G401.6 (cell line): ENCODE data around the gene NR3C2.

Experiments used
- FAIRE-seq: peaks from 2 replicates; lab custom pipeline; 2012; peaks lifted over from hg19 to GRCh38; lab: Jason Lieb, UNC

NR3C2 gene

DNA sequence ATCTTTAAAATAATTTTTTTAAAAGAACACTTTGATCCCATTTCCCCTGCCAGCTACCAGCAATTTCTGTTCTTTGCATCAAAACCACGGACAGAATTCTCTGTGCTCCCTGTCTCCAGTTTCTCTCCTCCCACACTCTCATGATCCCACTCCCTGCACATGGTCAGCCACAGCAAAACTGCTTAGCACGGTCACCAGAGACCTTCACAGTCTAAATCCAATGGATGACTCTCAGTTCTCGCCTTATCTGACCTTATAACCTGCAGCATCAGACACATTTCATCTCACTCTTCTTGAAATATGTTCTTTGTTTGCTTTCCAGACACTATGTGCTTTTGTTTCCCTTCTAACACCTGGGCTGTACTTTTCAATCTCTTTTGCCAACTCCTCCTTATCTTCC, 131.5 kb downstream of the NR3C2 start:
- no peak for FAIRE-seq

DNA sequence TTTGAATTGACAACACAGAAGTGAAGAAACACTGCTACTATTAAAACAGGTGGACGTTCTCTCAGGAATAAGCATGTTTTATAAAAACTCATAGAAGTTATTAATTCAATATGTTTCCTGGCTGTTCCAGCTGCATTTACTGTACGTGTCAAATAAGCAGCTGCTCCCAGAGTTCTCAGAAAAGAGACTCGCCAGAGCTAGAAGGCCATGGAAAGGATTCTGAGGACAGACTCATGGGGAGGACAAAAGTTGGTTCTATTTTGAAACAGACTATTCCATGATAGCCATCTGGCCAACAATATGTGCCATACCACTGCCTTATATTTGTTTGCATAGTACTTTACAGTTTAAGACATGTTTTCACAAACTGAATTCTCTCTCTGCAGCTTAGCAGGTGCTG, 136.5 kb downstream of the NR3C2 start:
- no peak for FAIRE-seq

DNA sequence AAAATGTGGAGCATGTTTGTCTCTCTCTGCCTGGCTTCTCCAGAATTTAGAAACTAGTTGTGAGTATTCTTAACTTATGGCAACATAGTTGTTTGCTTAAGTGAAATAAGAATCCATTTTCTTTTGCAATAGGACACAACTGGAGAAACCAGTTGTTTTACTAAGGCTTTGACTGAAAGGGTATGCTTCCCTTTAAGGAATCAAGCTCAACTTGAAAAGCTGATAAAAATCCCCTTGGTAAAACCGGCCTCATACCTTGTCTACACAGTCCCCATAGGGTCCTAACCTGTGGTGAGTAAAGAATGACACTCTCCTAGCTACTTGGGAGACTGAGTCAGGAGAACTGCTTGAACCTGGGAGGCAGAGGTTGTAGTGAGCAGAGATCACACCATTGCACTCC, 139.8 kb downstream of the NR3C2 start:
- FAIRE-seq: no peak

DNA sequence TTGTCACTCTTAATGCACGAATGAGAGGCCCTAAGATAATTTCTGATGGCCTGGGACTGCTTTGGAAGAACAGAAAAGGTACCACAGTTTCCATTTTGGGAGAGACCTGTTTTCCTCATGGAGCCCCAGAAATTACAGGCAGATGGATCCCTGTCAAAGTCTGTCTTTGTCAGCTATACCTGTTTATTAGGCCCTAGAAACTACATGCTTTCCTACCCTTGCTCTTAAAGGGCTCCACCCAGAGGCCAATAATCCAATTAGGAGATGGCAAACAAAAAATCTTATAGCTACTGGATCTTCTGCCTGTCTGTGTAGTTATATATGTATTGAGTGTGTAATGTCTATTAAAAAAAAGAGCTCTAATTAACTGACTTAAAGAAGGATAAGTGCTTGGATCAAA, 141.3 kb downstream of the NR3C2 start:
- no peak for FAIRE-seq

DNA sequence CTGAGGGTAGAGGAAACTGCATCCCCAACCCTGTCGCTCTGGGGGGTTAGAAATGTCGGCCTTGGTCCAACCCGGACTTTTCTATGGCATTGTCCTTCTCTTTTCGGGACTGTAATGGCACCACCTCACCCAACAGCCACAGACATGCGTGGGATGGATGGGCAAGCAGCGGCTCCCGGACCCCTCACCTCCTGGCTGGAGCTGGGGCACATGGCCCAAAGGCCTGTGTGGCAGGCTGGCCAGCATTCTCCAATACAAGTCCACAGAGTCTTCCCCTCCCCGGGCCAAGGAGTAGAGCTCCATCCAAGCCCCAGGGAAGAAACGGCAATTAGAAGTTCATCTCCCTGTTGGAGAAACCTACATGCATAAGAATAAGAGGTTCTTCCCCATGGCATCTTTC, 142.9 kb downstream of the NR3C2 start:
- FAIRE-seq: no peak

DNA sequence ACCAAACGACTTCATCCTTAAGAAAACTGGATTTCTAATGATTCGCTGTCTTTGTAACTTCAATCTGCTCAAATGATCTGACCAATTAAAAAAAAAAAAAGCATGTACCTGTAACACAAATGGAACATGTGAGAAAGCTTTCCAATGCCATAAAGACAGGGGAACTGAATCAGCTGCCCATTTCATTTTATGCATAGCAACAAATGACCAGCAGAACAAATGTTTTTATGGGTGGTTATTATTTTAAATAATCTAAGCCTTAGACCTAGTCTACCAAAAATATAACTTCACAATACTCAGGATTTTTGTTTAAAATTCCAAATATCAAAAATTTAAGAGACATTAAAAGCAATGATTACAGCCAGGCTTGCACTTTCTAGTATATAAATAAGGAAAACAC, 145.7 kb downstream of the NR3C2 start:
- FAIRE-seq: no peak

DNA sequence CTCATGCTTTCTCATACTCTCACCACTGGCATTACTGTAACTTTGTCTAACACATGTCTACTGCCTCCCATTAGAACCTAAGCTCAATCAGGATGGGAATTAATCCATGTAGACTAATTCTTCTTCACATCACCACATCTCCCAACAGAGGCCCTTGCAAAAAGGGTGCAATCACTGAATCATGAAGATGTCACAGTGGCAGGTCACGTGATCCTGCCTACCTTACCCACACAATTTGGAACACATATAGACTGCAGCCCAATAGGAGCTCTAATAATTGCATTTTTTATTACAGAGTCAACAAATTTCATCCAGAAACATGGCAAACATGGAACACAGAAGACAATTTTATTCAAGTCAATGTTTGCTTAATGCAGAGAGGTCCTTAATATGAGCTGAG, 146.6 kb downstream of the NR3C2 start:
- FAIRE-seq: no peak

DNA sequence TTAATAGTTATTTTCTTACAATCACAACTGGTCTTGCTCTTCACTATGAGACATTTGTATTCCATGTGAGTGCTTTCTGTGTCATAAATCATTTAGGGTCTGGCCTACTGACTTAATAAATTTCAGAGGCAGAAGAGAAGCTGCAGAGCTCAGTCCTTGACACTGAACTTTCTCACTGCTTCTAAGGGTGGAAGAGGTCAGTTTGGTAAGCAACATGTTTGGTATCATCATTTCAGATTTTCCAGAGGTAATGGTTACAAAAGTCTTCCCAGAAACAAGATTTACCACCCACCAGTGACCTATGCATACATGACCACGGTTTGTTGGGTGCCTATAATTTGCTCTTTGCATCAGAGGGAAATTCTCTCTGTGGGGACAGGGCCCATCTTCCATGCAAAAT, 148.6 kb downstream of the NR3C2 start:
- no peak for FAIRE-seq

DNA sequence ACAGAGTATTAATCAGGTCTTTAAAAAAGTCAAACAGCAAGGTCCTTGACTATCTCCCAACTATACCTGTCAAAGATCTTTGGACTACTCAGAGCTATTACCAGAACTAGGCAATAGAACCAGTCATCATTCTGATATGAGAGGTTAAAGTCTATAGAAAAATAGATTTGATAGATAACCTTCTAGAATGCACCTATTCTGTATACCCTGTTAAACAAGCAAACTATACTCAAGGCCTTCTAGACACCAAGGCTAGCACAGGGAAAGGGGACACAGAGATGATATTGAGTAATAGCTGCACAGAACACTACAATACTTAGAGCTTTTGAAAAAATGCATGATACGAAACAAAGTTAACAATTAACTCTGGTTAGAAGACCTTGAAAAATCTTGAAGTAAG, 149.5 kb downstream of the NR3C2 start:
- FAIRE-seq: no peak

DNA sequence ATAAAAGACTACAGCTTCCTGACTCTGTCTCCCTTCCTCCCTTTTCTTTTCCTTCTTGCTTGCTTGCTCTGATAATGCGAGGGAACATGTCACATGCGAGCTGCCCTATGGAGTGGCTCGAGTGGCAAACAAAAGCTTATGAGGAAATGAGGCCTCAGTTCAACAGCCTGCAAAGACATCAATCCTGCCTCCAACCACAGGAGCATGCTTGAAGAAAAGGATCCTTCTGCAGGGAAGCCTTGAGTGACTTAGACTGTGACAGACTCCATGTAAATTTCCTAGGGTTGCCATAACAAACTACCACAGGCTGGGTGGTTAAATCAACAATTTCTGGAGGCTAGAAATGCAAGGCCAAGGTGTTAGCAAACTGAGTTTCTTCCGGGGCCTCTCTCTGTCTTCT, 152.5 kb downstream of the NR3C2 start:
- no peak for FAIRE-seq

DNA sequence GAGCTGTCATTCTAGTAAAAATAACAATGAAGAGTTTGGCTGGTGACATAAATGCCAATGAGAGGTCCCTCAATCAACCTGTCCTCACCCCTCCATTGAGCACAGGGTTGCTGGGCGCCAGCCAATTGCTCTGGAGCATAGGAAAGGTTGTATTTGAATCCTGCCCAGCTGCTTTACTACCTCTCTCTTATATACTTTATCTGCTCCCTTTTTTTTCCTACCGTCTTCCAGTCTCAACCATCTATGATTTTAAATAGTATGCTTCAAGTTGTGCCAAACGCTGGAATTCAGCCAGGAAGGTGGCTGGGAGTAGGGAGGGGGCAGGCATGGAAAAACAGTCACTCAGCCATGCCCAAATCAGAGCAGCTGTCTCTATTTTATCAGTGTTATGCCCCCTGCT, 153.8 kb downstream of the NR3C2 start:
- FAIRE-seq: no peak

DNA sequence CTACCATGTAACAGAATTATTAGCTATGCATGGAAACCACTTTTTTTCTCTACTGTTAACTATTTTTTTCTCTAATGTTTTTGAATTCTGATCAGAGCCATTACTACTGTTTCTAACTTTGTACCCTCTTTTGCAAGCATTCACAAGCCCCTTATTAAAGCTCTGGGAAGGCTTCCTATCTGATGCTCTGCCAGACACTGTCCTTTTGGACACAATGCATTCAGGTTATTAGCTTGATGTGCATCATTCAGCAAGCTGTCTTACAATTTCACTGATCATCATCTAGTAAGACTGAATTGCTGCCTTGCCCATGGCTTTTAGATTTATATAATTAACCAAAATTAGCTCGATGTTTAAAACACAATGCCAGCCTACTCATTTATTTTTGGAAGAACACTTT, 155.1 kb downstream of the NR3C2 start:
- no peak for FAIRE-seq

DNA sequence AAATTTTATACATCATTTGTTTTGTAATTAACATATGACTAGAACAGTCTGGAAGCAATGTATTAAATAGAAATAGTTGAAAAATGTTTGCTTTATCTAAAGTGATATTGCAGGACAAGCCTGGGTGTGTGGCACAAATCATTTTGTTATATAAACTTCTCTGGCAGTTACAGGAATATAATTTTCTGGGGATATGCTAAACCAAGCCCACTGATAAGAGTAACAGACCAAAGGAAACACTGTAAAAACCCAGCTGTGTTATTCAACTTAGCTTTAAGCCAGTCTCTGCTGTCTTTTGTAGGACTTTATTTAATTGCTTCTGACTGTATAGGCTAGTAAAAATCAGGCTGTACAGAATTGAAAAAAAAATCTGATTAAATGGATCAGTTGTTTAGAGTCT, 156.2 kb downstream of the NR3C2 start:
- FAIRE-seq: no peak

DNA sequence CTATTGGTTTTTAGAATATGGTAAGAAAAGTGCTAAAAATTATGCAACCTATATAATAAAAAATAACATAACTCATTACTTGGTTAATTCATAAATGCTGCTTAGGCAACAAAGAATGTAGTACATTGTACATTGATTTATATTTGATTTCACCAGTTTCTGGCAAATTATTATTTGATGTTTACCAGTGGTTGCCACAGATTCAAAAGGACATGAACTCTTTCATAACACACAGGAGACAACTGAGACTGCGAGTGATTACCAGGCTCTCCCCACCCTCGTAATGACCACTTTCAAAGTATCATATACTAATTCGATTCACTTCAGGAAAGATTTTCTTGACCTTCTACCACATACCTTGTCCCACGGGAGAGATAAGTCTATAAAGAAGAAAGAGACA, 158.5 kb downstream of the NR3C2 start:
- FAIRE-seq: no peak

DNA sequence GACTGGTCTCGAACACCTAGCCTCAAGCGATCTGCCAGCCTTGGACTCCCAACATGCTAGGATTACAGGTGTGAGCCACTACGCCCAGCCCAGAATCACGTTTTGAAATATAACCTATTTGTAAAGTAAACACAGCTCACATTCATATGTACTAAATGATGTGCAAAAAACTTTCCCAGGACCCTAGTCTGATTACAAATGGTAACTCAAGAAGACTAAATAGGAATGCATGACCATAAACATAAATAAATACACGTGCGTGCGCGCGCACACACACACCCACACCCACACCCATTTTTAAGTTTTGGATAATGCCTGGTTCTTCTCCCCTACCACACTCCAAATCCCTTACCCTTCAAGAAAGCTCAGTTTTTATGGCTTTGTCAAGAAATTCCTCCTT, 163.9 kb downstream of the NR3C2 start:
- no peak for FAIRE-seq

DNA sequence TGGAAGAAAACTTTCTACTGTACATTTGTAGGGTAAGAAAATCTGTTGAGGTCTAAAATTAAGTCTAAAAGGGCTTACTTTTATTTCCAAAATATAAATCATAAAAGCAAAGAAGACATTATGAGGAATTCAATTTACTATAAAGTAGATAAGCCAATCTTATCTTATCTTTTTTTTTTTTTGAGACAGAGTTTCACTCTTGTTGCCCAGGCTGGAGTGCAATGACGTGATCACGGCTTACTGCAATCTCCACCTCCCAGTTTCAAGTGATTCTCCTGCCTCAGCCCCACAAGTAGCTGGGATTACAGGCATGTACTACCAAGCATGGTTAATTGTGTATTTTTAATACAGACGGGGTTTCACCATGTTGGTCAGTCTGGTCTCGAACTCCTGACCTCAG, 166.9 kb downstream of the NR3C2 start:
- no peak for FAIRE-seq

DNA sequence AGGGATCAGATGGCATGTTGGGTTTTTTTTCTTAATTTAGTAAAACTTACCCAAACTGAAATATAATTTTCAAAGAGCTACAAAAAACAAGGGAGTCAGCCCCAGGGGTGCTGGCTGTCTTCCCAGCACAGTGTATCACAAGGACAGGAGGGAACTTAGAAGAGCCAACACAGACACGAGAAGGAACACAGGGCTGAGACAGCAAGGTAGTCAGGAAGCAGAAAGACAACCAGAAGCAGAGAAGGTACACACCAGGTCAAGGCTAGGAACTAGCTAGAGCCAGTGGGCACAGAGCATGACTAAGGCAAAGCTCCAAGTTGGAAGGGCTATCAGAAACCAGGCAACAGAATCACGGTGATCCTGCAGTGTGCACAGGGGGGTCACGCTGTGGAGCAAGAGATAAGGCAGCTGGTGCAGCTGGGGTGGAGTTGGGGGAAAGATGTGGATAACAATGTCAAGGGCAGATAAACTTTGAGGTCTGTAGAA, 168.7 kb downstream of the NR3C2 start:
- FAIRE-seq: no peak

DNA sequence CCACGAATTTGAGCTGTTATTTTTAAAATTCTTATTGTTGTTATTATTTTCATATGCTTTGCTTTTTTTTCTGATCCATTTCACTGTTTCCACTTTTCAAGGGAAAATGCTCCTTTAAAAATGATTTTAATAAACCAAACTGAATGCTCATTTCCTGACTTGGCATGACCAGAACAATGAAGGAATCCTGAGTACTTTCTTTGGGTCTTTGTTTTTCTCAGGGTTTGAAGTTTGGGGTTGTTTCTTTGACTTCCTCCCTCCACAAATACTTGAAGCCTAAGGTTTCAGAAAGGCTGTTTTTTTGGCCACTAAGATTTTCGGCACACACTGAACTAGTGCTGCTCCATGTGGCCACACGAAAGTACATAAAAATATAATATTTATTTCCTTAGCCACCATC, 171.0 kb downstream of the NR3C2 start:
- no peak for FAIRE-seq

DNA sequence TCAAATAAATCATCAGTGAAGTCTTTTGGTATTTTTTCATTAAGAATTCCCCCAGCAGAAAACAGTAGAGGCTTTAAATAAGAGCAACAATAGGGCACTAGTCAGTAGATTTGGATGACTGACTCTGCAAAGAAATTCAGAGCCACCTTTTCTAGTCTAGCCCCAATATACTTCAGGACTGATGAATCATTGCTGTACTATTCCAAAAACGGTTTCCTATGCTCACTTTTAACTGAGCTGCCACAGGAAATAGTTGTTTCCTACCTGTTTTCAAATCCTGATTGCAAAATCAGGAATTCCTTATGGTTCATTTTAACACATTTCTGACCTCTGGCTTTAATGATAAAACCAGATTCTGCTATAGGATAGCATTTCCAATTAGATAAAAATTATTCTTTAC, 171.6 kb downstream of the NR3C2 start:
- FAIRE-seq: no peak

DNA sequence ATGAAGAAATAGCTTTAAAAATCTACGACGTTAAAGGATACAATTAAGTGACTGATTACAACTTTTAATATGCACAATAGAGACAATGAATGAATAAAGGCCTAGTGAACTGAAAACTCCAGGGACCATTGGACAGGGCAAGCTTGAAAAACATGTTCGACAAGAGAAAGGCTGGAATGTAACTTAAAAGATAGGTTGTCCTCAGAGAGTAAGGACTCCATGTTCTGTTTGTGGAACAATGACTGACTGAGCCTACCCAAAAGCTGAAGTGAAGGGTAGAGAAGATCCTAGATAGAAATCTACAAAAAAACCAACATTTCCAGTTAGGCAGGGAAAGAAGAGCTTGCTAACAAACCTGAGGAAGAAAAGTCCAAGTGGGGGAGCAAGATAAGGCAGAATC, 173.4 kb downstream of the NR3C2 start:
- FAIRE-seq: no peak

DNA sequence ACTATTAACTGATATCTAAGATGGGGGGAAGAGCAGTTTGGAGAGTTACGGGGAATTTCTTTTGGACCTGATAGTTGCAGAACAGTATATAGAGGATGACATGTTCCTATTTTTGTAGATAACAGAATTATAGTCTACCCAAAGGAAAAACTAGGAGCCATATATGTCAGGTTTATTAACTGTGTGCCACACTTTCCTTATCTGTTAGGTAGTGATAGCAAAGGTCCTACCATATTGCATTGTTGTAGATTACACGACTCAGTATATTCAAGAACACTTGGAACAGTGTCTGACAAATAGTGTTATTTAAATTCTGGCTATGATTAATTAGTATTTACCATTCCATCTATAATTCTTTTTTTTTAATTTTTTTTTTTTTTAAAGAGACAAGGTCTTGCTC, 175.3 kb downstream of the NR3C2 start:
- FAIRE-seq: no peak

DNA sequence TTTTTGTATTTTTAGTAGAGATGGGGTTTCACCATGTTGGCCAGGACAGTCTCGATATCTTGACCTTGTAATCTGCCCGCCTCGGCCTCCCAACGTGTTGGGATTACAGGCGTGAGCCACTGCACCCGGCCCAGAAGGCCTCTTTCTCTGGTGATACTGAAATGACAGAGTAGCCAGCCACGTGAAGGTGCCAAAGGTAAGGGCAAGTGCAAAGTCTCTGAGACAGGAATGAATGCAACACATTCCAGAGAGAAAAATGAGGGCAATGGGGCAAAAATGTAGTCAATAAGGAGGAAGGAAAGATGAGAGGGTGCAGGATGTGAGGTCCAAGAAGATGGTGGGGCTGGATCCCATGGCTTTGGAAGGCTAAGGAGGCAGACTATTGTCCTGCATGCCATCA, 176.0 kb downstream of the NR3C2 start:
- FAIRE-seq: no peak

DNA sequence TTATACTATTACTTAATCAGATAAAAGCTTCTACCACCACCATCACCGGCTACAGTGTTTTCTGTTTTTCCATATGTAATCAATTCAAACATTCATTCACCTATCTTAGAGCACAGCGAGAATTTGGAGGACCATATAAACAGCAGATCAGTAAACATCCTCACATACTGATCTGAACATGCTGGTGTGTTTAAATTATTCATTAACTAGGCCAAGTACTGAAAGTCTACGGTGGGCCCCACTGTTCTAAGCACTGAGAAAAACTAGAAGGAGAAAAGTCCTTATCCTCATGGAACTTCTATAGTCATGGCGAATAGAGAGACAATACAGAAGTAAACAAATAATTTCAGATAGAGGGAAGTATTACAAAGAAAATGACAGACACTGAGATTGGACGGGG, 176.6 kb downstream of the NR3C2 start:
- no peak for FAIRE-seq

DNA sequence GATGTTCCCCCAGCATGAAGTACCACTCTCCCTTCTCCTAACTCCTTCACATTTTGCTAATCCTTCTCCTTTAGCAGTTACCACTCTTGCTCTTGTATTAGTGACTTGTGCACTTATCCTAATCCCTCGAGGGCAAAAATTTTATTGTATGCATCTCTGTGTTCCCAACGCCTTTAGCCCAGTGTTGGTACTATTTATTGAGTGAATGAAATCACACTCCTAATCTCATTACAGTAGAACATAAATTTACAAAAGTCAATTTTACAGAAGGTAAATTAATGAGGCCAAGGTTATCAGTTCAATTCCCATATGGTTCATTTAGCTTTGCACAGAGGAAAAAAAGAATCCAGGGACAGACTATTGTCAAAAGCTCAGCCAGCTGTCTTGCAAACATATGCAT, 178.4 kb downstream of the NR3C2 start:
- FAIRE-seq: no peak

DNA sequence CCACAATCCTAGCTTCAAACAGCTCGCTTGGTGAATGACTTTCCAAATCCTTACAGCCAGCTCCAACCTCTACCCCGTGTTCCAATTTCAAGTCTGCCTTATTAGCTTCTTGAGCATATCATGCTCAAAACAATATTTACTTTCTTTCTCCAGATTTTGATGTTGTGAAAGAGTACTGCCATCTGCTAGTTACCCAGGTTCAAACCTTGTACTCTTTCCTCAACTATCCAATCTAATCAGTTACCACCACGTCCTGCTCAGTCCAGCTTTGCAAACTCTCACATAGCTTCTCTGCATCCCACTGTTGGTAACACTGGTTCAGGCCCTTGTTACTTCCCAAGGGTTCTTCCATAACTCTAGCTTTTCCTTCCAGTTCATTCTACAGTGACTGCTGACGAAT, 179.1 kb downstream of the NR3C2 start:
- no peak for FAIRE-seq

DNA sequence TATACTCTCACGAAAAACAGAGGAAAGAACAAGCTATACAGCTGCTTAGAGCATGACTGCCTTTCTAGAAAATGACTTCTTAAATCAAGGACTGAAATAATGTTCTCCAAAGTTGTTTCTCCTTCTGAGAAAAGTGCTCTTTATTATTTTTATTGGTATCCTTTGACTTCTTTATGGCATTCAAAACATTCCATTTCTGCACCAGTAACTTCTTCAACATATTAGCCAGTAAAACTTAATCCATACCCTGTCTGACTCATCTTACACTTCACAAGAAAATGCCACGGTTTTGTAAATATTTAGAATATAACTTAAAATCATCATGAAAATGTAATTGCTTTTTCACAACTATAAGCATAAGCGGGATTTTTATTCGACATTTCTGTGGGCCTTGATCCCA, 180.4 kb downstream of the NR3C2 start:
- FAIRE-seq: no peak
